HEK293T (cell line): ENCODE measurements around the gene GRIN2A.

Experiments used
- CTCF ChIA-PET: fragments of 350-600 bp; formaldehyde crosslinking; extraction: SDS; loops from one replicate; lab custom pipeline; 2021; ENCODE audit warnings: antibody characterized with exemption, inconsistent platforms; lab: Yijun Ruan, JAX
- POLR2A ChIA-PET: fragments of 350-600 bp; formaldehyde crosslinking; extraction: SDS; loops from one replicate; lab custom pipeline; 2020; ENCODE audit warnings: antibody characterized with exemption, inconsistent platforms; lab: Yijun Ruan, JAX
- DNase-seq: peaks from one replicate; pipeline ENCODE4 v3.0.0; 2012; ENCODE audit warnings: mixed read lengths; ENCODE audit errors: extremely low spot score
- ARNT ChIP-seq: fragments of 450-650 bp; IDR thresholded peaks from 2 replicates; pipeline ENCODE4 v1.6.1; 2017; ENCODE audit warnings: mild to moderate bottlenecking
- BHLHE40 ChIP-seq: fragments of 450-650 bp; IDR thresholded peaks from 2 replicates; pipeline ENCODE4 v1.6.1; 2016; ENCODE audit warnings: mild to moderate bottlenecking, moderate library complexity, borderline replicate concordance
- CTBP1 ChIP-seq: fragments of 450-650 bp; IDR thresholded peaks from 2 replicates; pipeline ENCODE4 v1.6.1; 2016; ENCODE audit warnings: borderline replicate concordance
- ELF4 ChIP-seq: fragments of 450-650 bp; IDR thresholded peaks from 2 replicates; pipeline ENCODE4 v1.6.1; 2017; ENCODE audit warnings: antibody characterized with exemption
- FOXA1 ChIP-seq: fragments of 450-650 bp; IDR thresholded peaks from 2 replicates; pipeline ENCODE4 v1.6.1; 2016; ENCODE audit warnings: mild to moderate bottlenecking
- FOXK2 ChIP-seq: fragments of 450-650 bp; IDR thresholded peaks from 2 replicates; pipeline ENCODE4 v1.6.1; 2016; ENCODE audit warnings: mild to moderate bottlenecking
- FOXM1 ChIP-seq: fragments of 450-650 bp; IDR thresholded peaks from 2 replicates; pipeline ENCODE4 v1.6.1; 2017; ENCODE audit warnings: mild to moderate bottlenecking, borderline replicate concordance
- HDGF ChIP-seq: fragments of 450-650 bp; IDR thresholded peaks from 2 replicates; pipeline ENCODE4 v1.6.1; 2017; ENCODE audit warnings: antibody characterized with exemption, borderline replicate concordance
- L3MBTL2 ChIP-seq: fragments of 450-650 bp; conservative IDR thresholded peaks from 2 replicates; pipeline ENCODE4 v1.6.1; 2016; ENCODE audit warnings: mild to moderate bottlenecking
- LEF1 ChIP-seq: fragments of 450-650 bp; IDR thresholded peaks from 2 replicates; pipeline ENCODE4 v1.6.1; 2017; ENCODE audit warnings: mild to moderate bottlenecking, borderline replicate concordance
- NFRKB ChIP-seq: fragments of 450-650 bp; IDR thresholded peaks from 2 replicates; pipeline ENCODE4 v1.6.1; 2016; ENCODE audit warnings: mild to moderate bottlenecking, moderate library complexity
- PKNOX1 ChIP-seq: fragments of 450-650 bp; IDR thresholded peaks from 2 replicates; pipeline ENCODE4 v1.6.1; 2016
- SP1 ChIP-seq: fragments of 450-650 bp; IDR thresholded peaks from 2 replicates; pipeline ENCODE4 v1.6.1; 2017
- SUZ12 ChIP-seq: fragments of 450-650 bp; IDR thresholded peaks from 2 replicates; pipeline ENCODE4 v1.6.1; 2016; ENCODE audit warnings: mild to moderate bottlenecking
- TARDBP ChIP-seq: fragments of 450-650 bp; IDR thresholded peaks from 2 replicates; pipeline ENCODE4 v1.6.1; 2016
- ZNF384 ChIP-seq: fragments of 450-650 bp; IDR thresholded peaks from 2 replicates; pipeline ENCODE4 v1.6.1; 2016

GRIN2A gene

GRCh38 chr16:9911231-9911630 is 271.0 kb downstream of the GRIN2A start:
- no peak for TF ChIP-seq ELF4
- TF ChIP-seq SP1: no peak
- no peak for TF ChIP-seq FOXM1
- TF ChIP-seq SUZ12: no peak
- no peak for TF ChIP-seq FOXK2
- no peak for TF ChIP-seq FOXA1
- no peak for TF ChIP-seq ZNF384
- no peak for TF ChIP-seq CTBP1
- no peak for TF ChIP-seq HDGF
- no peak for TF ChIP-seq LEF1
- no peak for TF ChIP-seq TARDBP
- no peak for TF ChIP-seq NFRKB
- no peak for TF ChIP-seq ARNT
- no peak for TF ChIP-seq L3MBTL2
- TF ChIP-seq PKNOX1: no peak
- POLR2A ChIA-PET: no interaction called here
- DNase-seq: no peak
- CTCF ChIA-PET: no interaction called here

DNA sequence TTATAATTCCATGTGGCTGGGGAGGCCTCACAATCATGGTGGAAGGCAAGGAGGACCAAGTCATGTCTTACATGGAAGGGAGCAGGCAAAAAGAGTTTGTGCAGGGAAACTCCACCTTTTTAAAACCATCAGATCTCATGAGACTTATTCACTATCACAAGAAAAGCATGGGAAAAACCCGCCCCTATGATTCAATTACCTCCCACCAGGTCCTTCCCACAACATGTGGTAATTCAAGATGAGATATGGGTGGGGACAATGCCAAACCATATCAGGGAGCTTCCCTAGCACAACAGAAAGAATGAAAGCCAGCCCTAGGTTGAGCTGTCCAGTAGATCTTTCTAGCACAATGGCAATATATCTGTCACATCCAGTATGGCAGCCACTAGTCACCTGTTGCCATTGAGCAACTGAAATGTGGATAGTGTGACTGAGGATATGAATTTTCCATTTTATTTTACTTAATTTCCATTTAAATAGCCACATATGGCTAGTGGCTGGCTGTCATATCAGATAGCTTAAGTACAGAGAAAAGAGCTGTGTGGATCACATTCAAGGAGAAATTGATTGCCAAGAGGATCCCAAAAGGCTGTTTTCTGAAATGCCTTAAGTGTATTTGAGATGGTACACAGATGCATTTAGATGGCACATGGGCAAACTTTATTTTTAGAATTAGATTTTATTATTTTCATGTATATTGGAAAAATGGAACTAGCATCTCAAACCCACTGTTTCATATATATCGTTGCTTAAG is 273.0 kb downstream of the GRIN2A start:
- TF ChIP-seq BHLHE40 (no peak), ZNF384 (no peak), NFRKB (no peak), FOXK2 (no peak), FOXM1 (no peak), CTBP1 (no peak), ARNT (no peak), PKNOX1 (no peak), L3MBTL2 (no peak), SP1 (no peak), ELF4 (no peak), HDGF (no peak), LEF1 (no peak), FOXA1 (no peak)
- ChIA-PET POLR2A (no interaction called here), CTCF (no interaction called here)
- DNase-seq: no peak

DNA sequence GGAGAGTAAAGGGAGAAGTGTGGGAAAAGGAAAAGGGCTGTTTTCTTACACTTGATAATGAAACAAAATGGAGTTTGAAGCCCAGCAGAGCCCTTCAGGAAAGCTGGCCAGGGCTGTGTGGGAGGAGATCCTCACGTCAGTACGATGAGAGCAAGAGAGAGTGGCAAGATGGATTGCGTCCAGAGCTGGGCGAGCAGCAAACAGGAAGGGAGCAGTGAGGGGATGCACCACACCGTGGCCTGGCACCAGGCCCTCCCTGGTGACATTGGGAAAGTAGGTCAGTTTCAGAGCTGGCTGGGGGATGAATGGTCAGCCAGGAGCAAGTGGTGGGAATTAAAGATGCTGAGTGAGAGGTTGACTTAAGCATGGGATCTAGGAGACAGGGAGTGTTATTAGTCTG is 273.6 kb downstream of the GRIN2A start:
- POLR2A ChIA-PET: no interaction called here
- no peak for TF ChIP-seq BHLHE40
- no peak for DNase-seq
- CTCF ChIA-PET: no interaction called here

DNA sequence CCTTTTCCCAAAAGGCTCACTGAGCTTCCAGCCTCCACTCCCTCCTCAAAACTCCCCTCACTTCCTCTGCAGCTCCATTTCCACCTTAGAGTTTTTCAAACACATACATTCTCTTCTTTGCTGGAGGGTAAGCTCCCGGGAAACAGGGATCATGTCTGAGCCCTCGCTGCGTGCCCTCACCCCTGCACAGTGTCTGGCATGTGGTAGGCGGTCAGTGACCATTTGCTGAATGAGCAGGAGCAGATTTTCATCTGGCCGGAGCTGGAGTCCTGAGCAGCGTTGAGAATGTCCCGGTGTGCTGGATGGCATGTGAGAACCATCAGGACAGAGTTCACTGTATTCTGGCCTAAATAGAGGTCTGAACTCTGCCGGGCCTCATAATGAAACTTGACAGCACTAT is 274.5 kb downstream of the GRIN2A start:
- ChIA-PET CTCF (no interaction called here), POLR2A (no interaction called here)
- no peak for TF ChIP-seq TARDBP
- no peak for DNase-seq

GRCh38 chr16:9906218-9906617 is 276.0 kb downstream of the GRIN2A start:
- ChIA-PET CTCF (no interaction called here), POLR2A (no interaction called here)
- TF ChIP-seq TARDBP: no peak
- TF ChIP-seq SUZ12: no peak
- no peak for TF ChIP-seq FOXA1
- no peak for TF ChIP-seq LEF1
- no peak for TF ChIP-seq PKNOX1
- TF ChIP-seq ARNT: no peak
- TF ChIP-seq CTBP1: no peak
- TF ChIP-seq FOXM1: no peak
- TF ChIP-seq ELF4: no peak
- TF ChIP-seq L3MBTL2: no peak
- no peak for TF ChIP-seq BHLHE40
- TF ChIP-seq SP1: no peak
- no peak for TF ChIP-seq FOXK2
- TF ChIP-seq HDGF: no peak
- TF ChIP-seq NFRKB: no peak
- TF ChIP-seq ZNF384: no peak
- no peak for DNase-seq

DNA sequence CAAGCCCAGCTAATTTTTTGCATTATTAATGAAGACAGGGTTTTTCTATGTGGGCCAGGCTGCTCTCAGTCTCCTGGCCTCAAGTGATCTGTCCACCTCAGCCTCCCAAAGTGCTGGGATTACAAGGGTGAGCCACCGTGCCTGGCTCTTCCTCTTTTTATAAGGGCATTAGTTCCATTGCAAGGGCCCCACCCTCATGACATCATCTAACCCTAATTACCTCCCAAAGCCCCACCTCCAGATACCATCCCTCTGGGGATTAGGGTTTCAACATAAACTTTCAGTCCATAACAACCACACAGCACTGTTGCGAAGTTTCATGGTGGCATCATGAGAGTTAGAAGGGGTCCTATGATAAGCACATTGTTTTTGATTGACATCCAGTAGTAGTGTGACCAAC is 277.7 kb downstream of the GRIN2A start:
- ChIA-PET CTCF (no interaction called here), POLR2A (no interaction called here)
- no peak for DNase-seq
- no peak for TF ChIP-seq FOXK2
- no peak for TF ChIP-seq SP1
- TF ChIP-seq CTBP1: no peak
- TF ChIP-seq LEF1: no peak
- no peak for TF ChIP-seq ZNF384
- TF ChIP-seq TARDBP: no peak
- no peak for TF ChIP-seq NFRKB
- no peak for TF ChIP-seq FOXM1
- TF ChIP-seq L3MBTL2: no peak
- no peak for TF ChIP-seq BHLHE40
- no peak for TF ChIP-seq HDGF
- TF ChIP-seq SUZ12: no peak

- POLR2A ChIA-PET: no interaction called here
- CTCF ChIA-PET: no interaction called here
- TF ChIP-seq FOXM1 (no peak), FOXA1 (no peak), ARNT (no peak), L3MBTL2 (no peak), CTBP1 (no peak), FOXK2 (no peak), ZNF384 (no peak), ELF4 (no peak), LEF1 (no peak), SUZ12 (no peak), BHLHE40 (no peak), HDGF (no peak), NFRKB (no peak), SP1 (no peak)
- DNase-seq: no peak
Measured at GRCh38 chr16:9900576-9900975, 281.7 kb downstream of the GRIN2A start.
